ENCODE measurements around the gene STAB1. TPM values are rescaled to one million over a fixed set of nuclear protein-coding genes. Genes with fewer than 3 reads are reported as not detected.

Gene STAB1
- total RNA-seq, 6 donors from 2014 or later: 42.9 to 259 (median 125) TPM

DNA sequence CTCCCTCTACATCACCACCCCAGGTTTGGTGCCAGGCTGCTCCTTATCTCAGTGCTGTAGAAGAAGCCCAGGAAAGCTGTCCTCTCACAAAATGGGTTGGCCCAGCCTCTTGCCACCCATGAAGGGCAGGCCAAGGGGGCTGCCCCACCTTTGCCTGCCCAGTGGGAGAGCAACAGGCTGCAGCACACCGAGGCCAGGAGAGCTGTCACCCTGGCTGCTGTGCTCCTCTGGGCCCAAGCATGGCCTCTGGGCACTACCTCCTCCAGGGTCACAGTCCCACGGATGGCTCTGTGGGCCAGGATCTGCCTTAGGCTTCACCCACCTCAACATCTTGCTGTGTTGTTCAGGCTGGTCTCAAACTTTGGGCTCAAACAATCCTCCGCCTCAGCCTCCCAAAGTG is 6.4 kb upstream of the STAB1 start:
- Histone ChIP-seq H3K4me1 (peaks cover 41 to 54% (median 45%) of the 10 kb centered on the region in 4 donors), H3K27me3 (no peaks in the 10 kb centered on the region), H3K9me3 (no peaks in the 10 kb centered on the region), H3K27ac (no peak overlapping the region), H3K4me3 (no peak overlapping the region), H3K36me3 (peaks cover 40 to 90% (median 76%) of the 10 kb centered on the region in 4 donors)
- ATAC-seq (ENCODE audit: low FRiP score in 2 of 2): no peak
- DNase-seq: no peak
- 90 to 100% methylated on average over 1 to 3 of the region's 3 CpGs for WGBS, 2 donors
- TF ChIP-seq POLR2A (IDR thresholded peaks at IDR 0.05) (no peak), EP300 (IDR thresholded peaks at IDR 0.05) (no peak), POLR2AphosphoS5 (IDR thresholded peaks at IDR 0.05) (no peak)
- TF ChIP-seq, protein P1, sequence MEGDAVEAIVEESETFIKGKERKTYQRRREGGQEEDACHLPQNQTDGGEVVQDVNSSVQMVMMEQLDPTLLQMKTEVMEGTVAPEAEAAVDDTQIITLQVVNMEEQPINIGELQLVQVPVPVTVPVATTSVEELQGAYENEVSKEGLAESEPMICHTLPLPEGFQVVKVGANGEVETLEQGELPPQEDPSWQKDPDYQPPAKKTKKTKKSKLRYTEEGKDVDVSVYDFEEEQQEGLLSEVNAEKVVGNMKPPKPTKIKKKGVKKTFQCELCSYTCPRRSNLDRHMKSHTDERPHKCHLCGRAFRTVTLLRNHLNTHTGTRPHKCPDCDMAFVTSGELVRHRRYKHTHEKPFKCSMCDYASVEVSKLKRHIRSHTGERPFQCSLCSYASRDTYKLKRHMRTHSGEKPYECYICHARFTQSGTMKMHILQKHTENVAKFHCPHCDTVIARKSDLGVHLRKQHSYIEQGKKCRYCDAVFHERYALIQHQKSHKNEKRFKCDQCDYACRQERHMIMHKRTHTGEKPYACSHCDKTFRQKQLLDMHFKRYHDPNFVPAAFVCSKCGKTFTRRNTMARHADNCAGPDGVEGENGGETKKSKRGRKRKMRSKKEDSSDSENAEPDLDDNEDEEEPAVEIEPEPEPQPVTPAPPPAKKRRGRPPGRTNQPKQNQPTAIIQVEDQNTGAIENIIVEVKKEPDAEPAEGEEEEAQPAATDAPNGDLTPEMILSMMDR (IDR thresholded peaks at IDR 0.05): no peak

DNA sequence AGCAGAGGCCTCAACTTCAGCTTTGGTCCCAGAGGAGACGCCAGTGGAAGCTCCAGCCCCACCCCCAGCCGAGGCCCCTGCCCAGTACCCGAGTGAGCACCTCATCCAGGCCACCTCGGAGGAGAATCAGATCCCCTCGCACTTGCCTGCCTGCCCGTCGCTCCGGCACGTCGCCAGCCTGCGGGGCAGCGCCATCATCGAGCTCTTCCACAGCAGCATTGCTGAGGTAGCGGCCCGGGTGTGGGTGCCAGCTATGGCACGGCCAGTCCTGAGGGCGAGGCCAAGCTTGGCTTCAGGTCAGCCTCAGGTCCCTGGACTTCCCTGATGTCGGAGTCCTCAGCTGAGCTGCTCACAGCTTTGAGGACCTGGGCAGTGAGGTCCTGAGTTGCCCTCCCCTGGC is 5.7 kb upstream of the STAB1 start:
- 97% methylated on average over 7 to 17 of the region's 18 CpGs for WGBS, 2 donors
- peak in 1 of 2 donors; percentile 79 for DNase-seq
- no peaks in the 10 kb centered on the region for H3K27me3 ChIP-seq
- H3K4me1 ChIP-seq: peaks cover 45 to 57% (median 48%) of the 10 kb centered on the region in 4 donors
- TF ChIP-seq EP300 (IDR thresholded peaks at IDR 0.05) (no peak), POLR2A (IDR thresholded peaks at IDR 0.05) (no peak)
- TF ChIP-seq, protein P1 (IDR thresholded peaks at IDR 0.05): no peak
- peak overlapping the region; percentile 72 to 83 (median 80) for H3K27ac ChIP-seq
- ATAC-seq (ENCODE audit: low FRiP score in 2 of 2): no peak
- H3K36me3 ChIP-seq: peaks cover 40 to 89% (median 76%) of the 10 kb centered on the region in 4 donors
- no peaks in the 10 kb centered on the region for H3K9me3 ChIP-seq
- H3K4me3 ChIP-seq: no peak overlapping the region

DNA sequence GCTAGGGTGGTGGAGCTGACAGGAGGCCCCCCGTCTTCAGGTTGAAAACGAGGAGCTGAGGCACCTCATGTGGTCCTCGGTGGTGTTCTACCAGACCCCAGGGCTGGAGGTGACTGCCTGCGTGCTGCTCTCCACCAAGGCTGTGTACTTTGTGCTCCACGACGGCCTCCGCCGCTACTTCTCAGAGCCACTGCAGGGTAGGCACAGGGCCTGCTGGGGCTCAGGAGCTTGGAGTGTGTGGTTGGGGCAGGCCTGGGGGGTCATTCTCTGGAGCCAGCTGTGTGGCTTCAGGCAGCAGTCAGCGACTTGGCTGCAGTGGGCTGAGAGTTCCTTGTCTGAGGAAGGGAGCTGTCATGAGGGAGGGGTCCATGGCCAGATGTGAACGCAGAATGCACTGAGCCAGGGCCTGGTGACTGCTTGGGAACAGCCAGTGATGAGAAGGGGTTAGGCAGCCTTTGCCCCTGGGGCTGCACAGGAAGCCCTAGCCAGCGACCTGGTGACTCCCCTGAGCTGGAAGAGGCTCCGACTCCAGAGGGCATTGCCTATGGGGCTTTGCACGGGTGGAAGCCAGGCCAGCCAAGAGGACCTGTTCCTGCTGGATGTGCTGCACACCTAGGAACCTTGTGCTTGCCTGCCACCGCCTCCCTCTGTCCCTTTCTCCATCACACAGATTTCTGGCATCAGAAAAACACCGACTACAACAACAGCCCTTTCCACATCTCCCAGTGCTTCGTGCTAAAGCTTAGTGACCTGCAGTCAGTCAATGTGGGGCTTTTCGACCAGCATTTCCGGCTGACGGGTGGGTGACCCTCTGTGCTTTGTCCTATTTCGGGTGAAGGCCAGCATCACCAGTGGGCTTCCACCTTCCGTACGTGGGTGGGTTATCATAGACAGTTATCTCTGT is 4.9 kb upstream of the STAB1 start:
- DNase-seq: peak in 1 of 2 donors; percentile 51

DNA sequence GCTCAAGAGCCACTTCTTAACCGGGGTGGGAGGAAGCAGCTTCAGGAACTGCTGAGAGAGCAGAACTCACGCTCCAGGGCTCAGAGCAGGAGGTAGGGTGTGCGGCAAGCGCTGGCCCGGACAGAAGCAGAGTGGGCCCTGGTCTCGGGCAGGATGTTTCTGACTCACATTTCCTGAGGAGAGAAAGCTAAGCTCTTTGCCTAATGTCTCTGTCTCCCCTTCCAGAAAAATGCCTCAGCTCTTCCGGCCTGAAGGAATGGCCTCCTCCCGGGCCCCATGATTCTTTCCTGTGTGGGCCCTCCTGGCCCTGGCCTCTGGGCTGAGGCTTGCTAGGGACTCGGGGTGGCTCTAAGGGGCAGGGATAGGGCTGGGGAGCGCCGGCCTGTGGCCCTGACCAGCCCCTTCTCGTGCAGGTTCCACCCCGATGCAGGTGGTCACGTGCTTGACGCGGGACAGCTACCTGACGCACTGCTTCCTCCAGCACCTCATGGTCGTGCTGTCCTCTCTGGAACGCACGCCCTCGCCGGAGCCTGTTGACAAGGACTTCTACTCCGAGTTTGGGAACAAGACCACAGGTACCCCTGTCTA is 4.1 kb upstream of the STAB1 start:
- peaks cover 53 to 68% (median 61%) of the 10 kb centered on the region in 4 donors for H3K4me1 ChIP-seq
- ATAC-seq (ENCODE audit: low FRiP score in 2 of 2) (peak; percentile 20 to 53), DNase-seq (peak; percentile 57 to 66)
- H3K9me3 ChIP-seq: no peaks in the 10 kb centered on the region
- H3K27me3 ChIP-seq: no peaks in the 10 kb centered on the region
- H3K36me3 ChIP-seq: peaks cover 40 to 73% (median 67%) of the 10 kb centered on the region in 4 donors
- TF ChIP-seq POLR2AphosphoS5 (IDR thresholded peaks at IDR 0.05) (peak in 1 of 2 donors; percentile 4), POLR2A (IDR thresholded peaks at IDR 0.05) (peak in 1 of 4 donors; percentile 19), EP300 (IDR thresholded peaks at IDR 0.05) (no peak)
- WGBS, 2 donors: 58 to 70% methylated on average over 17 to 23 of the region's 23 CpGs
- no peak overlapping the region for H3K4me3 ChIP-seq
- peak overlapping the region; percentile 72 to 83 (median 80) for H3K27ac ChIP-seq

More for the DNA sequence above, 4.9 kb upstream of the STAB1 start:
- Histone ChIP-seq H3K27me3 (no peaks in the 10 kb centered on the region), H3K36me3 (peaks cover 40 to 80% (median 72%) of the 10 kb centered on the region in 4 donors), H3K27ac (peak overlapping the region; percentile 72 to 83 (median 80)), H3K9me3 (no peaks in the 10 kb centered on the region), H3K4me3 (no peak overlapping the region), H3K4me1 (peaks cover 46 to 61% (median 54%) of the 10 kb centered on the region in 4 donors)
- ATAC-seq (ENCODE audit: low FRiP score in 2 of 2): no peak
- WGBS, 2 donors: 65% methylated on average over 6 to 22 of the region's 22 CpGs
- TF ChIP-seq, protein P1 (IDR thresholded peaks at IDR 0.05): no peak
- TF ChIP-seq POLR2AphosphoS5 (IDR thresholded peaks at IDR 0.05) (peak in 1 of 2 donors; percentile 40), POLR2A (IDR thresholded peaks at IDR 0.05) (no peak), EP300 (IDR thresholded peaks at IDR 0.05) (peak in 1 of 4 donors; percentile 1)

DNA sequence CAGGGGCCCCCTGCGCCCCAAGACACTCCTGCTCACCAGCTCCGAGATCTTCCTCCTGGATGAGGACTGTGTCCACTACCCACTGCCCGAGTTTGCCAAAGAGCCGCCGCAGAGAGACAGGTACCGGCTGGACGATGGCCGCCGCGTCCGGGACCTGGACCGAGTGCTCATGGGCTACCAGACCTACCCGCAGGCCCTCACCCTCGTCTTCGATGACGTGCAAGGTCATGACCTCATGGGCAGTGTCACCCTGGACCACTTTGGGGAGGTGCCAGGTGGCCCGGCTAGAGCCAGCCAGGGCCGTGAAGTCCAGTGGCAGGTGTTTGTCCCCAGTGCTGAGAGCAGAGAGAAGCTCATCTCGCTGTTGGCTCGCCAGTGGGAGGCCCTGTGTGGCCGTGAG is 3.1 kb upstream of the STAB1 start:
- Histone ChIP-seq H3K36me3 (peaks cover 33 to 62% (median 56%) of the 10 kb centered on the region in 4 donors), H3K9me3 (no peaks in the 10 kb centered on the region)

More for the DNA sequence above, 3.1 kb upstream of the STAB1 start:
- H3K27ac ChIP-seq: peak overlapping the region in 2 of 4 donors; percentile 77 to 83
- no peak overlapping the region for H3K4me3 ChIP-seq
- 95 to 96% methylated on average over 14 to 21 of the region's 21 CpGs for WGBS, 2 donors
- peaks cover 57 to 73% (median 68%) of the 10 kb centered on the region in 4 donors for H3K4me1 ChIP-seq
- TF ChIP-seq, protein P1 (IDR thresholded peaks at IDR 0.05): no peak
- TF ChIP-seq POLR2A (IDR thresholded peaks at IDR 0.05) (no peak), POLR2AphosphoS5 (IDR thresholded peaks at IDR 0.05) (no peak), EP300 (IDR thresholded peaks at IDR 0.05) (no peak)
- H3K27me3 ChIP-seq: no peaks in the 10 kb centered on the region
- ATAC-seq (ENCODE audit: low FRiP score in 2 of 2) (no peak), DNase-seq (peak in 1 of 2 donors; percentile 76)
